Measurements from ENCODE around the gene CRYGC.
"Not testable (repeated sequence)": the region's sequence is repeated elsewhere in the genome, so short reads cannot be mapped to it uniquely, and the experiment has no call there.

DNA sequence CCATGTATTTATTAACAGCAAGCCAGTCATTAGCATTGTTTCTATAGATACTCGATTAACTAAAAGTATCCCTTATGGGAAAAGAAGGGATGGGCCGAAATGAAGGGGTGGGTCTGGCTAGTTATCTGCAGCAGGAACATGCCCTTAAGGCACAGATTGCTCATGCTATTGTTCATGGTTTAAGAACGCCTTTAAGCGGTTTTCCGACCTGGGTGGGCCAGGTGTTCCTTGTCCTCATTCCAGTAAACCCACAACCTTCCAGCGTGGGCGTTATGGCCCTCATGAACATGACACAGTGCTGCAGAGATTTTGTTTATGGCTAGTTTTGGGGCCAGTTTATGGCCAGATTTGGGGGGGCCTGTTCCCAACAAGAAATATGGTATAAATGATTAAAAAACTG is 8.7 kb upstream of the CRYGC start:
- TF ChIP-seq EZH2phosphoT487 (IDR thresholded peaks at IDR 0.05; ENCODE audit: low read depth, severe bottlenecking, unreplicated experiment); EZH2 (IDR thresholded peaks at IDR 0.05; ENCODE audit: borderline replicate concordance): not testable (repeated sequence)
- TF ChIP-seq, protein P1, sequence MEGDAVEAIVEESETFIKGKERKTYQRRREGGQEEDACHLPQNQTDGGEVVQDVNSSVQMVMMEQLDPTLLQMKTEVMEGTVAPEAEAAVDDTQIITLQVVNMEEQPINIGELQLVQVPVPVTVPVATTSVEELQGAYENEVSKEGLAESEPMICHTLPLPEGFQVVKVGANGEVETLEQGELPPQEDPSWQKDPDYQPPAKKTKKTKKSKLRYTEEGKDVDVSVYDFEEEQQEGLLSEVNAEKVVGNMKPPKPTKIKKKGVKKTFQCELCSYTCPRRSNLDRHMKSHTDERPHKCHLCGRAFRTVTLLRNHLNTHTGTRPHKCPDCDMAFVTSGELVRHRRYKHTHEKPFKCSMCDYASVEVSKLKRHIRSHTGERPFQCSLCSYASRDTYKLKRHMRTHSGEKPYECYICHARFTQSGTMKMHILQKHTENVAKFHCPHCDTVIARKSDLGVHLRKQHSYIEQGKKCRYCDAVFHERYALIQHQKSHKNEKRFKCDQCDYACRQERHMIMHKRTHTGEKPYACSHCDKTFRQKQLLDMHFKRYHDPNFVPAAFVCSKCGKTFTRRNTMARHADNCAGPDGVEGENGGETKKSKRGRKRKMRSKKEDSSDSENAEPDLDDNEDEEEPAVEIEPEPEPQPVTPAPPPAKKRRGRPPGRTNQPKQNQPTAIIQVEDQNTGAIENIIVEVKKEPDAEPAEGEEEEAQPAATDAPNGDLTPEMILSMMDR (IDR thresholded peaks at IDR 0.05; ENCODE audit: poor library complexity), result not testable (repeated sequence)
